Ascending aorta (tissue), 2 donors: ENCODE measurements around the gene KLF15. TPM values are rescaled to one million over a fixed set of nuclear protein-coding genes. Genes with fewer than 3 reads are reported as not detected.

ENCODE experiments used
- DNase-seq, 2 donors: peaks; one replicate each; pipeline ENCODE4 v3.0.0-alpha.2; 2019; ENCODE audit warnings: low spot score in 2 of 2
- H3K27ac ChIP-seq, 2 donors: fragments of 200-600 bp; sonication (generic); one replicate each; pipeline ENCODE4 v1.5.1; 2016 to 2017; ENCODE audit warnings: mild to moderate bottlenecking in 1 of 2
- H3K27me3 ChIP-seq: fragments of 200-600 bp; sonication (generic); one replicate; pipeline ENCODE4 v1.5.1; 2017
- H3K36me3 ChIP-seq, 2 donors: fragments of 200-600 bp; sonication (generic); one replicate each; pipeline ENCODE4 v1.5.1; 2016
- H3K4me1 ChIP-seq, 2 donors: fragments of 200-600 bp; sonication (generic); one replicate each; pipeline ENCODE4 v1.5.1; 2016 to 2017; ENCODE audit warnings: mild to moderate bottlenecking in 1 of 2
- H3K4me3 ChIP-seq, 2 donors: fragments of 200-600 bp; sonication (generic); one replicate each; pipeline ENCODE4 v1.5.1; 2016 to 2017; ENCODE audit warnings: mild to moderate bottlenecking in 1 of 2
- H3K9me3 ChIP-seq, 2 donors: fragments of 200-600 bp; sonication (generic); one replicate each; pipeline ENCODE4 v1.5.1; 2016
- CTCF ChIP-seq, 3 experiments: fragments of 200-600 bp in 2 of 3; fragments of 450-650 bp in 1 of 3; sonication (generic) in 2 of 3; IDR thresholded peaks; one replicate each; pipeline ENCODE4 v1.5.1; 2016 to 2019; ENCODE audit warnings: antibody characterized with exemption in 3 of 3, mild to moderate bottlenecking in 1 of 3, moderate library complexity in 1 of 3
- intact Hi-C: fragments of 100-400 bp; cut with DNase I; formaldehyde crosslinking; loops from one replicate; pipeline ENCODE4 v1.15.1; 2023
- total RNA-seq: library from RNA; depleted of rRNA; stranded (reverse); fragments of >200 nt; gene quantifications from one replicate; pipeline ENCODE4 v1.1.0, GENCODE V29; 2016

Gene KLF15
- total RNA-seq, 1 donor from 2014 or later, result 74.0 TPM

DNA sequence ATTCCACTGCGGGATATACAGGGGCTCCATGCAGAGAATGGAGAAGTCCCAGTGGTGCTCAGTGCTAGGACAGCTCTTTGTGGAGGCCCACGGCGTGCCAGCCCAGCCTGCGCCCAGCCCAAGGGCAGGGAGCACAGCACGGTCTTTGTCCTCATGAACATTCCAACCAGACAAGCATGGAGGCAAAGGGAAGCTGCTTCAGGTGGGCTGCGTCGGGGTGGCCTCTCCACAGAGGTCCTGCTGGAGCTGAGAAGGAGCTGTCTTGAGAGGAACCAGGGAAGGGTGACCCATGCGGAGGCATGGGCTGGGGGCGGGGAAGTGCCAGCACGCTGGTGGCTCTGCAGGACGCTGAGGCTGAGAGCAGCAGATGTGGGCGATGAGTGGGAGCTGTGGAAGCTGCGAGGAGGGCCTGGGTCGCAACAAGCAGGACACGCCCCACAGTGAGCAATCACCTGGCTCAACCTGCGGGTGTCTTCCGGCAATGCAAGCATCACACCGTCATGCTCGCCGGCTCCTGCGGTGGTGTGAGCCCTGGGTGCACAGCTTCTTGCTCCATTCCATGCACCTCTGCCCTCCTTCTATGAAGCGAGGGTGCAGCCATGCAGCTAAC is 14.0 kb upstream of the KLF15 start:
- Histone ChIP-seq H3K4me1 (no peaks in the 10 kb centered on the region), H3K4me3 (no peak overlapping the region), H3K9me3 (no peaks in the 10 kb centered on the region), H3K27ac (no peak overlapping the region), H3K27me3 (no peaks in the 10 kb centered on the region), H3K36me3 (no peaks in the 10 kb centered on the region)
- intact Hi-C loops, result no loop called here
- TF ChIP-seq CTCF (IDR thresholded peaks at IDR 0.05), result no peak
- peak in 1 of 2 donors; percentile 46 for DNase-seq

DNA sequence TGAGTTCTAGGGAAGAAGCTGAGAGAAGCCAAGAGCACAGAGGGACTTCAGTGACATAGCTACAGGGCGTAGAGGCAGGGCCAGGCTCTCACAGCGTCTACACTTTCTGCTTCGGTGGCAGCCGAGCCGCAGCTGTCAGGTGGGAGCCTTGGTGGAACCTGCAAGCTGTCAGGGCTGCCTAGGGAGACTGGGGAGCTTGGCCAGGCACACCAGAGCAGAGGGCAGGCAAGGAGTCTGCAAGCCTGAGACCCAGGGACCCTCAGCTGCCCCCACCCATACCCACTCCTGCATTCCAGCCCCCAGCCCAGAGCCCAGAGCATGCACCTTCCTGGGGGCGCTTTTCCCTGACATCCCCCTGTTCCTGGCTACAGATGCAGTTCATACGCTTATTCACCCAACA is 13.4 kb upstream of the KLF15 start:
- no peaks in the 10 kb centered on the region for H3K4me1 ChIP-seq
- intact Hi-C loops, result no loop called here
- H3K27me3 ChIP-seq, result no peaks in the 10 kb centered on the region
- no peak overlapping the region for H3K4me3 ChIP-seq
- H3K36me3 ChIP-seq, result no peaks in the 10 kb centered on the region
- peak in 1 of 2 donors; percentile 45 for DNase-seq
- H3K9me3 ChIP-seq, result no peaks in the 10 kb centered on the region
- TF ChIP-seq CTCF (IDR thresholded peaks at IDR 0.05), result no peak
- no peak overlapping the region for H3K27ac ChIP-seq

- DNase-seq, result peak in 1 of 2 donors; percentile 31
- H3K27me3 ChIP-seq, result no peaks in the 10 kb centered on the region
- TF ChIP-seq CTCF (IDR thresholded peaks at IDR 0.05), result no peak
- no peaks in the 10 kb centered on the region for H3K36me3 ChIP-seq
- intact Hi-C loops, result no loop called here
- H3K27ac ChIP-seq, result no peak overlapping the region
- H3K4me1 ChIP-seq, result no peaks in the 10 kb centered on the region
- H3K9me3 ChIP-seq, result no peaks in the 10 kb centered on the region
- no peak overlapping the region for H3K4me3 ChIP-seq
Observed at GRCh38 chr3:126370055-126370454, 12.8 kb upstream of the KLF15 start.

GRCh38 chr3:126369490-126369889 is 12.3 kb upstream of the KLF15 start:
- intact Hi-C loops, result no loop called here
- H3K4me1 ChIP-seq, result no peaks in the 10 kb centered on the region
- no peaks in the 10 kb centered on the region for H3K36me3 ChIP-seq
- peak in 1 of 2 donors; percentile 4 for DNase-seq
- no peaks in the 10 kb centered on the region for H3K27me3 ChIP-seq
- H3K9me3 ChIP-seq, result no peaks in the 10 kb centered on the region
- H3K27ac ChIP-seq, result no peak overlapping the region
- no peak for TF ChIP-seq CTCF (IDR thresholded peaks at IDR 0.05)
- no peak overlapping the region for H3K4me3 ChIP-seq

GRCh38 chr3:126367316-126367805 is 10.2 kb upstream of the KLF15 start:
- Histone ChIP-seq H3K27me3 (no peaks in the 10 kb centered on the region), H3K36me3 (no peaks in the 10 kb centered on the region), H3K4me1 (no peaks in the 10 kb centered on the region), H3K27ac (no peak overlapping the region), H3K9me3 (no peaks in the 10 kb centered on the region), H3K4me3 (no peak overlapping the region)
- TF ChIP-seq CTCF (IDR thresholded peaks at IDR 0.05), result no peak
- intact Hi-C loops, result no loop called here
- peak in 1 of 2 donors; percentile 43 for DNase-seq
